22Rv1 (cell line): ENCODE results near the gene ASCC2.

Experiments used
- CTCF ChIP-seq: fragments of 450-650 bp; IDR thresholded peaks from 2 replicates; pipeline ENCODE4 v1.5.1; 2017; ENCODE audit warnings: mild to moderate bottlenecking
- ZFX ChIP-seq: fragments of 450-650 bp; IDR thresholded peaks from 2 replicates; pipeline ENCODE4 v1.6.1; 2017; ENCODE audit warnings: antibody characterized with exemption, borderline replicate concordance

- TF ChIP-seq CTCF (no peak), ZFX (no peak)
Observed at GRCh38 chr22:29773233-29773632, 64.8 kb downstream of the ASCC2 start.
